ENCODE measurements around the gene AWAT2. TPM values are rescaled to one million over a fixed set of nuclear protein-coding genes. Genes with fewer than 3 reads are reported as not detected.

The AWAT2 gene
- total RNA-seq, 1 donor from 2014 or later = not detected

DNA sequence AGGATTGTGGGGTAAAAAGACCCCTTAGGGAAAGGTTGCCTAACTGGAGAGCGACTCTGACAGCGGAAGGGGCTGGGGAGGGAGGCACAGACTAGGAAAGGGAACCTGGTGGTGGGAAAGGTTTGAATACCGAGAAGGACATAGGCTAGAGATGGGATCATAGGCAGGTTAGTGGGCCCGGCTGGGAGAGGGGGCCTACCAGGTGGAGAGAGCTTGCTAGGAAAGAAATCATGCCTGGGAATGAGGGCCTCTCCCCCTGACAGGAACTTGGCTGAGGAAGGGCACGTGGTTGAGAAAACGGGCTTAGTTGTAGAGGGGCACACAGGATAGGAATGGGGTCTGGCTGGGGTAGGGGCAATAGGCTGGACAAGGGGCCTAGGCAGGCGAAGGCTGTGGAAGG is 16.9 kb upstream of the AWAT2 start:
- no peak for DNase-seq (ENCODE audit: low spot score in 2 of 2)
- Histone ChIP-seq H3K4me3 (no peak overlapping the region), H3K4me1 (no peaks in the 10 kb centered on the region), H3K27me3 (no peaks in the 10 kb centered on the region), H3K27ac (no peak overlapping the region), H3K36me3 (no peaks in the 10 kb centered on the region), H3K9me3 (no peaks in the 10 kb centered on the region)
- intact Hi-C loops (cut with DNase I) = no loop called here
- TF ChIP-seq, protein P1, sequence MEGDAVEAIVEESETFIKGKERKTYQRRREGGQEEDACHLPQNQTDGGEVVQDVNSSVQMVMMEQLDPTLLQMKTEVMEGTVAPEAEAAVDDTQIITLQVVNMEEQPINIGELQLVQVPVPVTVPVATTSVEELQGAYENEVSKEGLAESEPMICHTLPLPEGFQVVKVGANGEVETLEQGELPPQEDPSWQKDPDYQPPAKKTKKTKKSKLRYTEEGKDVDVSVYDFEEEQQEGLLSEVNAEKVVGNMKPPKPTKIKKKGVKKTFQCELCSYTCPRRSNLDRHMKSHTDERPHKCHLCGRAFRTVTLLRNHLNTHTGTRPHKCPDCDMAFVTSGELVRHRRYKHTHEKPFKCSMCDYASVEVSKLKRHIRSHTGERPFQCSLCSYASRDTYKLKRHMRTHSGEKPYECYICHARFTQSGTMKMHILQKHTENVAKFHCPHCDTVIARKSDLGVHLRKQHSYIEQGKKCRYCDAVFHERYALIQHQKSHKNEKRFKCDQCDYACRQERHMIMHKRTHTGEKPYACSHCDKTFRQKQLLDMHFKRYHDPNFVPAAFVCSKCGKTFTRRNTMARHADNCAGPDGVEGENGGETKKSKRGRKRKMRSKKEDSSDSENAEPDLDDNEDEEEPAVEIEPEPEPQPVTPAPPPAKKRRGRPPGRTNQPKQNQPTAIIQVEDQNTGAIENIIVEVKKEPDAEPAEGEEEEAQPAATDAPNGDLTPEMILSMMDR (IDR thresholded peaks at IDR 0.05) = no peak

DNA sequence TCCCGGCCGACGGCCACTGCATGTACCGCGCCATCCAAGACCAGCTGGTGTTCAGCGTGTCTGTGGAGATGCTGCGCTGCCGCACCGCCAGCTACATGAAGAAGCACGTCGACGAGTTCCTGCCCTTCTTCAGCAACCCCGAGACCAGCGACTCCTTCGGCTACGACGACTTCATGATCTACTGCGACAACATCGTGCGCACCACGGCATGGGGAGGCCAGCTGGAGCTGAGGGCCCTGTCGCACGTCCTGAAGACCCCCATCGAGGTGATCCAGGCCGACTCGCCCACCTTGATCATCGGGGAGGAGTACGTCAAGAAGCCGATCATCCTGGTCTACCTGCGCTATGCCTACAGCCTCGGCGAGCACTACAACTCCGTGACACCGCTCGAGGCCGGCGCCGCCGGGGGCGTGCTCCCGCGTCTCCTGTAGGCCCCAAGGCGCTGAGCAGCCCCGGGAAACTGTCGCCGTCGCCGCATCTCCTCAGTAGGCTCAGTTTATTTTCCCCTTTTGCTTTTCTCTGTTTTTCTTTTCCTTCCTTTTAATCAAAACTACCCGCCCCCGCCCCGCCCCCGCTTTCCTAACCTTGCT is 13.3 kb upstream of the AWAT2 start:
- Histone ChIP-seq H3K27ac (no peak overlapping the region), H3K9me3 (no peaks in the 10 kb centered on the region), H3K4me3 (no peak overlapping the region), H3K4me1 (no peaks in the 10 kb centered on the region), H3K27me3 (no peaks in the 10 kb centered on the region), H3K36me3 (no peaks in the 10 kb centered on the region)
- TF ChIP-seq, protein P1 (IDR thresholded peaks at IDR 0.05) = no peak
- no peak for DNase-seq (ENCODE audit: low spot score in 2 of 2)
- intact Hi-C loops (cut with DNase I) = no loop called here

DNA sequence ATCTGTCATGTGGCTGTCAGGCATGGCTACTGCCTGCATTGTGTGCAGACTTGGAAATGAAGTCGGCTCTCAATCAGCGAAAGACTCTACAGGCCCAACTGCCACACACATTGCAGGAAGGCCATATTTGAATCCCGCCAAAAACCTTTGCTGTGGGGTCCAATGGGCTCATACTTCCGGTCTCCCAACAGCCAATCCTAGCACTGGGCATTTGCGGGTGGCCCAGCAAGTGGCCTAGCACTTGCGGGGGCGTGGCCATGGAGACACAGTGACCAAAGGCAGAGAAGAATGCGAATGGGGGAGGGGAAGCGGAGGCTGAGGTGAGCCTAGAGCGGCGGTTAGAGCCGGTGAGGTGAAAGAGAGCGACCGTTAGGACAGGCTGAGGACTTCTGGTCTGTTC is 12.3 kb upstream of the AWAT2 start, which contains the start of gene OTUD6A:
OTUD6A (plus strand) TSS at position 382 of the 400 bp plus-strand sequence. CDS start 68 bp downstream, outside the sequence.
- Histone ChIP-seq H3K9me3 (no peaks in the 10 kb centered on the region), H3K4me1 (no peaks in the 10 kb centered on the region), H3K27ac (no peak within 1 kb of the TSS), H3K4me3 (no peak within 1 kb of the TSS), H3K36me3 (no peaks in the 10 kb centered on the region), H3K27me3 (no peaks in the 10 kb centered on the region)
- no peak for DNase-seq (ENCODE audit: low spot score in 2 of 2)
- intact Hi-C loops (cut with DNase I) = no loop called here
- TF ChIP-seq, protein P1 (IDR thresholded peaks at IDR 0.05) = no peak

DNA sequence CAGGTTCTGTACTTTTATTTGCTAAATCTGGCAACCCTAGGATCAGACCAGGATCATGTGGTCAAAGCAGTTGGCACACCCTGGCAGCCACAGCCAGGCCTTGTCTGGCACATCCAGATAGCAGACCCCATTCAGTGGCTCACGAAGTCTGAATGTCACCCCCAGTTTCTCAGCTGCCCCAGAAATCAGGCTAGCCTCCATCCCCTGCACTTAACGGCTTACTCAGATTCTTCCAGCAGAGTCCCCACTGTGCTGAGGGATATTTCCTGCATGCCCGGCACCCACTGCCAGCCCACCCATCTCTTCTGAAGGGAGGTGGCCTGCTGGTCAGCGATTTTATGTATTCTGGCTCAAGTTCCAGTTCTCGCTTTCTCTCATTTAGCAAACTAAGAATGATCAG is 4.7 kb upstream of the AWAT2 start:
- H3K4me1 ChIP-seq = no peaks in the 10 kb centered on the region
- H3K27ac ChIP-seq = no peak overlapping the region
- no peaks in the 10 kb centered on the region for H3K27me3 ChIP-seq
- H3K36me3 ChIP-seq = no peaks in the 10 kb centered on the region
- intact Hi-C loops (cut with DNase I) = no loop called here
- H3K9me3 ChIP-seq = no peaks in the 10 kb centered on the region
- no peak for DNase-seq (ENCODE audit: low spot score in 2 of 2)
- TF ChIP-seq, protein P1 (IDR thresholded peaks at IDR 0.05) = no peak
- H3K4me3 ChIP-seq = no peak overlapping the region

DNA sequence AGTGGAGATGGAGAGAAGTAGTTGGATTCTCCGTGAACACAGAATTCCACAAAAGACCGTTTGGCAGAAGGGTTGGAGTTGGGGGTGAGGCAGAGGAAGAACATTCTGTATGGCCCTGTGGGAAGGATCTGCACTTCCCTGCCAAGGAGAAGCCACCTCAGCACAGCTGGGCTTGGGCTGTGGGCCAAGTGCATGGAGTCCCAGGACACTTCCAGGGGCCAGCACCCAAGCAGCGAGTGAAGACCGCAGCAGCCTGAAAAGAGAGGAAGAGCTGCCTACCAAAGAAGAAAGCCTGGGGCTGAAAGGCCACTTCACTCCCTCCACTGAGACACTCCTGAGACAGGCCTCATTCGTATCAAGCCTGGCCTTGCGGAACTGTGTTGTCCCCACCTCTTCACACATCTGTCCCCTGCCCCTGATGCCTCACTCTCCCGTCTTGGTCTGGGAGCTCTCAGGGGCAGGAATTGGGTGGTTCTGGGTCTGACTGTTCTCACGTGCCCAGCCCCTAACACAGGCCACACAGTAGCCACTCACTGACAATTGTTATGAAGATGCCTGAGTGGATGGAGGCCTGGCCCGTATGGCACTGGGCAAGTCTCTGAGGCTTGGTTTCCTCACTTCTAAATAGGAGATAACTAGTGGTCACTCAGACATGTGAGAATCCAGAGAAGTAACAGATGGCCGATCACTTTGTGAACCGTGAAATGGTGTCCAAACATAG is 3.3 kb upstream of the AWAT2 start:
- TF ChIP-seq, protein P1 (IDR thresholded peaks at IDR 0.05) = no peak
- no peak overlapping the region for H3K4me3 ChIP-seq
- no peaks in the 10 kb centered on the region for H3K36me3 ChIP-seq
- DNase-seq (ENCODE audit: low spot score in 2 of 2) = no peak
- no peaks in the 10 kb centered on the region for H3K4me1 ChIP-seq
- H3K27me3 ChIP-seq = no peaks in the 10 kb centered on the region
- no peaks in the 10 kb centered on the region for H3K9me3 ChIP-seq
- intact Hi-C loops (cut with DNase I) = no loop called here
- no peak overlapping the region for H3K27ac ChIP-seq
